ENCODE results near the gene MGLL.

MGLL gene

DNA sequence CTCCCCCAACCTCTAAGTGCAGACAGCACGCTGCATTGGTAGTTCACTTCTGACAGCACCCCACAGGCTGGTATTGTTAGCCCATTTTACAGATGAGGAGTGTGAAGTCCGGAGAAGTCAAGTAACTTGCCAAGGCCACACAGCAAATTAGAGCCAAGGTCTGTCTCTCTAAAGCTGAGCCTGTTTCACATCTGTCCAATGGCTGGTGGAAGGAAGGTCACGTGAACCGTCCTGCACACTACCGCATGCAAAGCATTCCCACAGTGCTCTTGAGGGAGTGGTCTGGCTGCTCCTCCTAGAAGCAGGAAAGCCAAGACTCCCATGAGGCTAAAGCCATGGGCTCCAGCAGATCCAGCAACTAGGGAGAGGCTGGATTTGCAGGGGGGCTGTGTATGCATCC is 50.0 kb downstream of the MGLL start:
- no peak overlapping the region for H3K27ac Mint-ChIP-seq
- H3K4me1 Mint-ChIP-seq: peaks cover 21% of the 10 kb centered on the region
- no peak for DNase-seq
- H3K27me3 Mint-ChIP-seq: no peaks in the 10 kb centered on the region
- H3K9me3 Mint-ChIP-seq: peaks cover 11% of the 10 kb centered on the region
- H3K4me3 Mint-ChIP-seq: no peak overlapping the region
- H3K36me3 Mint-ChIP-seq (ENCODE audit: low read depth): peaks cover 5% of the 10 kb centered on the region
- ATAC-seq: no peak

DNA sequence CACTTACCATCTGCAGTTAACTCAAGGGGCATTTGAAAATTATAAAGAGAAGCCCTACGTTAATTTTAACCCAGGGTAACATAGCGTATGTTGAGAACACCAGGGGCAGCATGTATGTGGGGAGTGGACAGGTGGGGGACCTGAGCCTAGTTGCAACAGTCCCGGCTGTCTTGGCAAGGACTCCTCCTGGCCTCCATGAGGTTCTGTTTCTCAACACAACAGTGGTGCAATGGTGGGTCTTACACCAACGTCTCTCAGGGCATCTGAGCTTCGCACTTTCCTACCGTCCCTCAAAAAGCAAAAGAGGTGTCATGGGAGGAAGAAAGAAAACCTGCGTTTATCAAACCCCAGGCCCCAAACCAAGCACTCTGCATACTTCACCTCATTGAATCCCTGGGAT is 50.6 kb downstream of the MGLL start:
- Mint-ChIP-seq H3K4me1 (peaks cover 18% of the 10 kb centered on the region), H3K27ac (no peak overlapping the region), H3K36me3 (ENCODE audit: low read depth) (peaks cover 5% of the 10 kb centered on the region), H3K27me3 (no peaks in the 10 kb centered on the region), H3K4me3 (no peak overlapping the region), H3K9me3 (peaks cover 6% of the 10 kb centered on the region)
- no peak for DNase-seq
- ATAC-seq: no peak

- peaks cover 5% of the 10 kb centered on the region for H3K36me3 Mint-ChIP-seq (ENCODE audit: low read depth)
- H3K4me1 Mint-ChIP-seq: peaks cover 10% of the 10 kb centered on the region
- ATAC-seq (no peak), DNase-seq (no peak)
- H3K27me3 Mint-ChIP-seq: no peaks in the 10 kb centered on the region
- H3K4me3 Mint-ChIP-seq: no peak overlapping the region
- H3K9me3 Mint-ChIP-seq: peaks cover 4% of the 10 kb centered on the region
- no peak overlapping the region for H3K27ac Mint-ChIP-seq
These were observed 51.5 kb downstream of the MGLL start for GRCh38 chr3:127770671-127771355.

GRCh38 chr3:127769284-127770081 is 52.8 kb downstream of the MGLL start:
- peaks cover 5% of the 10 kb centered on the region for H3K36me3 Mint-ChIP-seq (ENCODE audit: low read depth)
- peaks cover 8% of the 10 kb centered on the region for H3K4me1 Mint-ChIP-seq
- H3K27me3 Mint-ChIP-seq: no peaks in the 10 kb centered on the region
- no peak overlapping the region for H3K4me3 Mint-ChIP-seq
- H3K9me3 Mint-ChIP-seq: peaks cover 4% of the 10 kb centered on the region
- no peak for DNase-seq
- no peak overlapping the region for H3K27ac Mint-ChIP-seq
- ATAC-seq: no peak

DNA sequence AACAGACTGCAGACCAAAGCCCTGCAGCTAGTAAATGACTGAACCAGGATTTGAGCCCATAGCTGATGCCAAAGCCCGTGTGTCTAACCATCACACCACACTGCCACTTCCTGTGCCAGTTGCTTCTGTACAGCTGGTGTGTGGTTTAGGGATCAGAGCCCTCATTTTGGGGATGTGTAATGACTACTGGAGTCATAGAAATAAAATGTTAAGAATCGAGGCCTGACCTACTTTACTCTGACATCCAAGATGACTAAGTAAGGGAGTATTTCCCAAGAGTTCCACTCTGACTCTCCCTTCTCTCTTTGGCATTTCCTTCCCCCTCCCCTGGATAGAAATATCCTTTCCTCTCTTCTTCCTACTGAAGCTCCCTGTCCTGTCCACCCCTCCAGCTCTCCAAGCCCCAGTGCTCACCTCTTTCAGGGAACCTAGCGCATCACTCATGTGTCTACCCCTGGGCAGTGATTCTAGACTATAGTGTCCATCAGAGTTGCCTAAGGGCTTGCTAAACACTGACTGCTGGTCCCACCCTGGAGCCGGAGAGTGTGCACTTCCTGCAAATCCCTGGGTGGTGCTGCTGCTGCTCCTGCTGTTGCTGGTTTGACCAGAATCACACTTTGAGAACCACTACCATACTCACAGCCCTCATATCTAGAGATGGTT is 53.8 kb downstream of the MGLL start:
- H3K27ac Mint-ChIP-seq: no peak overlapping the region
- no peak overlapping the region for H3K4me3 Mint-ChIP-seq
- no peak for DNase-seq
- no peak for ATAC-seq
- H3K4me1 Mint-ChIP-seq: peaks cover 14% of the 10 kb centered on the region
- peaks cover 4% of the 10 kb centered on the region for H3K9me3 Mint-ChIP-seq
- H3K27me3 Mint-ChIP-seq: peaks cover 2% of the 10 kb centered on the region
- peaks cover 5% of the 10 kb centered on the region for H3K36me3 Mint-ChIP-seq (ENCODE audit: low read depth)

DNA sequence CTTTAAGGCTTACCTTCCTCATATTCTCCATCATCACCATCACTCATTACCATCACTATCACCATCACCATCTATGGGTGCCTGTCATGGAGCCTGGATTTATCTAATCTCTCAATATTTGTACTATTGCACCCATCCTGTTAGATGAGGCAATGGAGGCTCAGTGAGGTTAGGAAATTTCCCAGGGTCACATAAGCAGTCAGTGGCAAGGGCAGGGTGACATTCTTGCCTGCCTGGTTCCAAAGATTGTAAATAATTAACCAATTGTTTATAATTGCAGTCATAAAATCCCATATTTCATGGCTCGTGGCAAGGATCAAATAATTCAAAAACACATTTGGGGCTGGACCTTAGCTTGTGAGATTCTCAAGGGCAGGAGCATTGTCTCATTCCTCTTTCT is 55.2 kb downstream of the MGLL start:
- Mint-ChIP-seq H3K27ac (no peak overlapping the region), H3K36me3 (ENCODE audit: low read depth) (peaks cover 5% of the 10 kb centered on the region), H3K9me3 (peaks cover 4% of the 10 kb centered on the region), H3K27me3 (peaks cover 2% of the 10 kb centered on the region), H3K4me1 (peaks cover 23% of the 10 kb centered on the region), H3K4me3 (no peak overlapping the region)
- DNase-seq: no peak
- ATAC-seq: no peak

DNA sequence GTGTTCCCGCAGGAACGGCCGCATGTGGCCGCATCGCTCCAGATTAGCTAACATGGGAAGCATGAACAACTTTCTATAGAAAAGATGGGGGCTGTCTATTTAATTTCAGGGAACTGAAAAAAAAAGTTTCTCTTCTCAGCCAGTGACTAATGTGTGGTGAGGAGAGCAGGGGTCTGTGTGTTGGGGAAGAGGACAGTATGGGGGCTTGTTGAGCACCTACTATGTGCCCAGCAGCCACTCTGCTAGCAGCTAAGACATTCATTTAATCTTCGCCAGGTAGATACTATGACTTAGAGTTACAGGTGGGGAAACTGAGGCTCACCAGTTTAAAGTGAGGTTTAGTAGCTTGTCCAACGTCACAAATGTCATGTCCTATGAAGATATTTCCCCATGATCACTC is 56.6 kb downstream of the MGLL start:
- peaks cover 27% of the 10 kb centered on the region for H3K4me1 Mint-ChIP-seq
- peaks cover 2% of the 10 kb centered on the region for H3K27me3 Mint-ChIP-seq
- no peak overlapping the region for H3K27ac Mint-ChIP-seq

GRCh38 chr3:127764841-127765362 is 57.4 kb downstream of the MGLL start:
- peaks cover 2% of the 10 kb centered on the region for H3K27me3 Mint-ChIP-seq
- ATAC-seq (peak; percentile 56), DNase-seq (no peak)
- peaks cover 4% of the 10 kb centered on the region for H3K9me3 Mint-ChIP-seq
- peaks cover 5% of the 10 kb centered on the region for H3K36me3 Mint-ChIP-seq (ENCODE audit: low read depth)
- peaks cover 27% of the 10 kb centered on the region for H3K4me1 Mint-ChIP-seq
- no peak overlapping the region for H3K27ac Mint-ChIP-seq
- H3K4me3 Mint-ChIP-seq: no peak overlapping the region

More for the DNA sequence above, 56.6 kb downstream of the MGLL start:
- no peak for DNase-seq
- H3K36me3 Mint-ChIP-seq (ENCODE audit: low read depth): peaks cover 5% of the 10 kb centered on the region
- H3K9me3 Mint-ChIP-seq: peaks cover 4% of the 10 kb centered on the region
- no peak overlapping the region for H3K4me3 Mint-ChIP-seq
- ATAC-seq: no peak

GRCh38 chr3:127764301-127764700 is 58.0 kb downstream of the MGLL start:
- no peak for ATAC-seq
- DNase-seq: no peak
- Mint-ChIP-seq H3K36me3 (ENCODE audit: low read depth) (peaks cover 5% of the 10 kb centered on the region), H3K4me3 (no peak overlapping the region), H3K27me3 (peaks cover 5% of the 10 kb centered on the region), H3K9me3 (peaks cover 4% of the 10 kb centered on the region), H3K4me1 (peaks cover 27% of the 10 kb centered on the region), H3K27ac (no peak overlapping the region)

DNA sequence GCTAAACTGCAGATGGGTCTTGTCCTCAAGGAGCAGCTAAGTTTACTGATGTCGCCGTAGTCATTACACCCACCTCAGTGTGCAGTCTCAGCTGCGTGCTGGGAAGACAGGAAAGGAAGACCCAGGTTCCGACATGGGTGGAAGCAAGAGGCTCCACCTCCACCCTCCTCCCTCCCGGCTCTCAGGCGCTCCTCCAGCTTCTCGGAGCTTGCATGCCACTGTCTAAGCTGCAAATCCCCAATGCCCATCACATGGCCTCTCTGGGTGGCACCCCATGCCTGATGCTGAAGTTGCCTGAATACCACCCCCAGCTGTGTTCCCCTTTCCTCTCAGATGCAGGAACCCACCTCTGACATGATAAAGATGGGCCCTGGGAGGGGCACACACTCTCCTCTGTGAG is 58.5 kb downstream of the MGLL start:
- Mint-ChIP-seq H3K9me3 (peaks cover 4% of the 10 kb centered on the region), H3K27me3 (peaks cover 5% of the 10 kb centered on the region), H3K27ac (no peak overlapping the region), H3K4me3 (no peak overlapping the region), H3K4me1 (peaks cover 27% of the 10 kb centered on the region), H3K36me3 (ENCODE audit: low read depth) (peaks cover 5% of the 10 kb centered on the region)
- ATAC-seq (no peak), DNase-seq (no peak)

DNA sequence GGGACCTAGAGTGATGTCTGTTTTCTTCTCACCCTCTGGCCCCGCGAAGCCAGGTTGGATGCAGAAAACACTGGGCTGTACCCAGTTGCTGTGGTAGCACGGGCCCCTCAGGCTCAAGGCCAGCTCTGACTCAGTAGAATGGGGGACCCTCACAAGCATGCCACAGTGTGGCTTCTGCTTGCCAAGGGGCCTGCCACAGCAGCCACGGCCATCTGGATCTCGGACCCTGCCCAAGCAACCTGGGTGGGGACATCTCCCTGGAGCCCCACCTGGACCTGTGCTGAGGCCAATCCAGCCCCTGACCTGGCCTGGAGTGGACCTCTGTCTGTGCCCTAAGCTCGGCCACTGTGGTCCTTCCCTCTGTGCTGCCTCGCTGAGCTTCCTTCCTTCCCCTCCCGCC is 59.0 kb downstream of the MGLL start:
- DNase-seq (no peak), ATAC-seq (no peak)
- no peaks in the 10 kb centered on the region for H3K9me3 Mint-ChIP-seq
- H3K4me3 Mint-ChIP-seq: no peak overlapping the region
- peaks cover 5% of the 10 kb centered on the region for H3K27me3 Mint-ChIP-seq
- no peak overlapping the region for H3K27ac Mint-ChIP-seq
- peaks cover 5% of the 10 kb centered on the region for H3K36me3 Mint-ChIP-seq (ENCODE audit: low read depth)
- H3K4me1 Mint-ChIP-seq: peaks cover 27% of the 10 kb centered on the region

- peaks cover 5% of the 10 kb centered on the region for H3K27me3 Mint-ChIP-seq
- H3K9me3 Mint-ChIP-seq: no peaks in the 10 kb centered on the region
- DNase-seq: no peak
- H3K4me3 Mint-ChIP-seq: no peak overlapping the region
- H3K36me3 Mint-ChIP-seq (ENCODE audit: low read depth): peaks cover 2% of the 10 kb centered on the region
- no peak for ATAC-seq
- H3K4me1 Mint-ChIP-seq: peaks cover 27% of the 10 kb centered on the region
- no peak overlapping the region for H3K27ac Mint-ChIP-seq
These were observed 59.6 kb downstream of the MGLL start for GRCh38 chr3:127762787-127763105.

DNA sequence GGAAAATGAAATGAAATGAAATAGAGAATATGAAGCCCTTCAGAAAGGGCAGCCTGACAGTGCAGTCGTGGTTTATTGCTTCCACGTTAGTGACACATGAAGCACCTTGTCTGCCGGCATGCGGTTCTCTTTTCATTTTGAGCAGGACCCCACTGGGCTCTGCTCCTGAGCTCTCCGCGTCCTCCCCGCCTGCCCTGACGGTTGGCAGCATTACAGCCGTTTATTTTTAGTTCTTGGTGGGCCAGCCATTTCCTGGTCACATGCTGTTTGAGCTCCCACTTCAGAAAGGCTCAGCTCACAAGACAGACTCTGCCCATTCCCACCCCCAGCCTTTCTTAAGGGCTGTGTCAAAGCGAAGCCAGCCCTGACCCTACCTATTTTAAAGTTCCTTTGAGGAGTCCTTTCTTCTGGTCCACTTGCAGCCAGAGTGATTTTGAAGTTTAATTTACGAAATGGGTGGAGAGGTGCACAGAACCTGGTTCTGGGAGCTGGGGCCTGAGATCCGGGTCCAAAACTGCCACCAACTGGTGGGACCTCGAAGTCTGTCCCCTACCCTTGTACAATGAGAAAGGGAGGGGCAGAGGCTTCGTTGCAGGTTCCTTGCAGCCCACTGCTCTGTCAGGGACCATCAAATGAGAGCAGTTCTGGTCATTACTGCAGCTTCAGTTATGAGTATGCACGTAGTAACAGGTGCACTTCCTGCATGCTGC is 60.1 kb downstream of the MGLL start:
- Mint-ChIP-seq H3K27ac (no peak overlapping the region), H3K9me3 (no peaks in the 10 kb centered on the region), H3K4me1 (peaks cover 27% of the 10 kb centered on the region), H3K36me3 (ENCODE audit: low read depth) (no peaks in the 10 kb centered on the region), H3K4me3 (no peak overlapping the region), H3K27me3 (peaks cover 5% of the 10 kb centered on the region)
- DNase-seq (no peak), ATAC-seq (no peak)

DNA sequence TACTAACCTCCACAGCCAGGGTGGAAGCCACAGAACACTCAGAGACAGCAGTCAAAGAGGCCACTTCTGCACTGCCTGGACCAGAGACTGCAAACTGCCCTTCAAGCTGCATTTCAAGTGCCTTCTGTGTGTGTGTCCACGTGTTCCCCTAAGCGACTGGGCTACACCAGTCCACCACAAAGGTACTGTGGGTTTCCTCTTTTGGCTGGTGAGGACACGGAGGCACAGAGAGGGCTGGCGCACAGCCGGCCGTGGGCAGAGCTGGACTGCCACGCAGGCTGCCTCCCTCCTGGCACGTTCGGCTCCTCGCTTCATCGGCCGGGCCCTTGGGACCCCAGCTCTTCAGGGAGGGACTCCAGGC is 60.9 kb downstream of the MGLL start:
- no peaks in the 10 kb centered on the region for H3K36me3 Mint-ChIP-seq (ENCODE audit: low read depth)
- DNase-seq (no peak), ATAC-seq (no peak)
- H3K9me3 Mint-ChIP-seq: no peaks in the 10 kb centered on the region
- H3K4me1 Mint-ChIP-seq: peaks cover 31% of the 10 kb centered on the region
- peaks cover 5% of the 10 kb centered on the region for H3K27me3 Mint-ChIP-seq
- H3K4me3 Mint-ChIP-seq: no peak overlapping the region
- H3K27ac Mint-ChIP-seq: no peak overlapping the region

Data from activated naive CD8-positive, alpha-beta T cell treated with anti-CD3 and anti-CD28 coated beads, Interleukin-2, amount 50 U/mL, for 24 hours (primary cell).